PFSK-1 (cell line): ENCODE measurements around the gene PDE4B.

Experiments used
- FOXP2 ChIP-seq: optimal IDR thresholded peaks from 2 replicates; pipeline ENCODE3; 2011; ENCODE audit warnings: borderline replicate concordance, control low read depth, inconsistent platforms; ENCODE audit not compliant: insufficient read depth; ENCODE audit errors: extremely low read length, extremely low read depth
- POLR2AphosphoS5 ChIP-seq: IDR thresholded peaks from 2 replicates; pipeline ENCODE4 v1.6.1; 2012; ENCODE audit warnings: low read depth, mild to moderate bottlenecking, control low read depth, low read length, moderate library complexity
- SIN3A ChIP-seq: IDR thresholded peaks from 2 replicates; pipeline ENCODE4 v1.6.1; 2012; ENCODE audit warnings: mild to moderate bottlenecking, low read length, moderate library complexity, borderline replicate concordance; ENCODE audit not compliant: insufficient read depth
- TAF1 ChIP-seq: IDR thresholded peaks from 2 replicates; pipeline ENCODE4 v1.6.1; 2012; ENCODE audit warnings: low read length, control low read depth, borderline replicate concordance; ENCODE audit not compliant: insufficient read depth
- TF ChIP-seq, protein P1 (sequence below), 2 experiments: IDR thresholded peaks; 2 replicates each; pipeline versions ENCODE4 v1.6.1 to v1.8.0; 2011 to 2012; ENCODE audit warnings: low read depth in 2 of 2, low read length in 2 of 2, control low read depth in 1 of 2, inconsistent platforms in 1 of 2, mild to moderate bottlenecking in 1 of 2, moderate library complexity in 1 of 2; ENCODE audit not compliant: insufficient read depth in 1 of 2

Gene PDE4B

DNA sequence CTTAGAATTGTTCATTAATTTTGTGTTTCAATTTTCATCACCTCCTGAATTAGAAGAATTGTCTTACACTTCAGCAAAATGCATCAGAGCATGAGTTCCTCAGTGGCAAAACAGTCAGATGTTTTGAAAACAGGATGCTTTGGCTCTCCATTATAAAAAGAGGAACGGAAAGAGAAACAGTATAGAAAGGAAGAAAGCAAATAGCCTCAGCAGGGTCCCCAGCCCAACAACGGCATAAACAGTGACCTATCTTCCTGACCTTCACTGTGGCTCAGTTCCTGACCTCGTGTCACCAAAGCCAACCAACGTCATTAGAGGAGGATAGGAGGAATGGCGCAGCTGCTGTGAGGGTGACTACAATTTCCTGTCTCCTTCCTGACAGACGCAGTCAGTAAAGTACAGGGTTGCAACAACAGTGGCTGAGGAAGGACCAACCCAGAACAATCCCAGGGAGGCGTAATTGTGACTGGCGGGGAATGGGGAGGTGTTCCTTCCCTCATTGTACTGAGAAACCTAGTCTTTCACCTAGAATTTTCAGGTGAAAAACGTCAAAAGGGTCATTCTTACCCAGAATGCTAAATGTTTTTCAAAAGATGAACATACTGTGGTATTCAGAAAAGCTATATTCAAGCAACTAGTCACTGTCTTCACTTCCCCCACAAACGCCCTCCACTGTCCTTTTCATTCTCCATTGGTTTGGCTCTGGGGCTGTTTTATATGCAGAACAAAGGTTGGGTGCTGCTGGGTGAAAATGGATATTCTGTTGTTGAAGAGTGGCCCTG lies 543.4 kb downstream of the PDE4B start:
- TF ChIP-seq FOXP2 (peak; percentile 94), TAF1 (no peak), POLR2AphosphoS5 (0 out of 2 replicates have a peak, but pooled peaks have one; percentile 8), SIN3A (peak; percentile 52; the same call in 1 of the 2 replicates)
- TF ChIP-seq, protein P1, sequence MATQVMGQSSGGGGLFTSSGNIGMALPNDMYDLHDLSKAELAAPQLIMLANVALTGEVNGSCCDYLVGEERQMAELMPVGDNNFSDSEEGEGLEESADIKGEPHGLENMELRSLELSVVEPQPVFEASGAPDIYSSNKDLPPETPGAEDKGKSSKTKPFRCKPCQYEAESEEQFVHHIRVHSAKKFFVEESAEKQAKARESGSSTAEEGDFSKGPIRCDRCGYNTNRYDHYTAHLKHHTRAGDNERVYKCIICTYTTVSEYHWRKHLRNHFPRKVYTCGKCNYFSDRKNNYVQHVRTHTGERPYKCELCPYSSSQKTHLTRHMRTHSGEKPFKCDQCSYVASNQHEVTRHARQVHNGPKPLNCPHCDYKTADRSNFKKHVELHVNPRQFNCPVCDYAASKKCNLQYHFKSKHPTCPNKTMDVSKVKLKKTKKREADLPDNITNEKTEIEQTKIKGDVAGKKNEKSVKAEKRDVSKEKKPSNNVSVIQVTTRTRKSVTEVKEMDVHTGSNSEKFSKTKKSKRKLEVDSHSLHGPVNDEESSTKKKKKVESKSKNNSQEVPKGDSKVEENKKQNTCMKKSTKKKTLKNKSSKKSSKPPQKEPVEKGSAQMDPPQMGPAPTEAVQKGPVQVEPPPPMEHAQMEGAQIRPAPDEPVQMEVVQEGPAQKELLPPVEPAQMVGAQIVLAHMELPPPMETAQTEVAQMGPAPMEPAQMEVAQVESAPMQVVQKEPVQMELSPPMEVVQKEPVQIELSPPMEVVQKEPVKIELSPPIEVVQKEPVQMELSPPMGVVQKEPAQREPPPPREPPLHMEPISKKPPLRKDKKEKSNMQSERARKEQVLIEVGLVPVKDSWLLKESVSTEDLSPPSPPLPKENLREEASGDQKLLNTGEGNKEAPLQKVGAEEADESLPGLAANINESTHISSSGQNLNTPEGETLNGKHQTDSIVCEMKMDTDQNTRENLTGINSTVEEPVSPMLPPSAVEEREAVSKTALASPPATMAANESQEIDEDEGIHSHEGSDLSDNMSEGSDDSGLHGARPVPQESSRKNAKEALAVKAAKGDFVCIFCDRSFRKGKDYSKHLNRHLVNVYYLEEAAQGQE (IDR thresholded peaks at IDR 0.05; ENCODE audit: insufficient read depth in 1 of 2, low read depth in 2 of 2, low read length in 2 of 2) = peak in 1 of 2 experiments; percentile 24; a peak in 1 of 4 replicates

DNA sequence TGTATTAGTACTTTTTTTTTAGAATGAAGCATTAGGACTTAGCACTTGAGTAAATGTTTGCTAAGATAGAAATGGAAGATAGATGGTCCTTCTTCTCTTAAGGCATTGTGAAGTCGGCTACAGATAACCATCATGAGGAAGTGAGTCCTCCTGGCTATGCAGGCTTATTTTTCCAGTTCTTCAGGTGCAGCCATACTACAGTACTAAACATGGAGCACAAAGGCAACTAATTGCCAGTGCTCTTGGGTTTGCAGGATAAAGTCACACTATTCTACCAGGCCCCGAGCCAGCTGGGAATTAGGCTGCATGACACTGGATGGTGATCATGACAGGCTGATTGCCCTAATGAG lies 543.9 kb downstream of the PDE4B start:
- TF ChIP-seq FOXP2 = no peak
- TF ChIP-seq, protein P1 (IDR thresholded peaks at IDR 0.05; ENCODE audit: insufficient read depth in 1 of 2, low read depth in 2 of 2, low read length in 2 of 2) = no peak
- TF ChIP-seq POLR2AphosphoS5 = no peak
- no peak for TF ChIP-seq SIN3A
- no peak for TF ChIP-seq TAF1

DNA sequence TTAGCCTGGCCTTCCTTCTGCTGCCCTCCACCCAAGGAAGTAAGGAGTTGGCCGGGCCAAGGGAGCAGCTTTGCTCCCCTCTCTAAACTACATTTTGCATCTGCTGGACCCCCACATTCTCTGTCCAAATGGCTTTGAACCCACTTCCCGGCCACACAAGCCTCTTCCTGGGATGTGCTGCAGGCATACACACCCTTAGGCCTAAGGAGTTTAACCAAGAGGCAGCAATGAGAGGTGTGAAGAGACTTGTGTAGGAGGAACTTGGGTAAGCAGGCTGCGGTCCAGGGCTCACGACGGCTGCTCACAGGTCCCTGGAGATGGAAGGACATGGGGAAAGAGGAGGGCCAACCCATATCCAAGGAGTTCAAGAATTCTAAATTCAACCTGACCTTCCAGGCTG lies 544.6 kb downstream of the PDE4B start:
- TF ChIP-seq, protein P1 (IDR thresholded peaks at IDR 0.05; ENCODE audit: insufficient read depth in 1 of 2, low read depth in 2 of 2, low read length in 2 of 2) = no peak
- TF ChIP-seq TAF1 = no peak
- TF ChIP-seq SIN3A = no peak
- no peak for TF ChIP-seq FOXP2
- TF ChIP-seq POLR2AphosphoS5 = no peak

- no peak for TF ChIP-seq FOXP2
- no peak for TF ChIP-seq TAF1
- TF ChIP-seq, protein P1 (IDR thresholded peaks at IDR 0.05; ENCODE audit: insufficient read depth in 1 of 2, low read depth in 2 of 2, low read length in 2 of 2) = no peak
- TF ChIP-seq SIN3A = no peak
- TF ChIP-seq POLR2AphosphoS5 = no peak
Measured at GRCh38 chr1:66339944-66340343, 547.2 kb downstream of the PDE4B start.
